HG03460 (cell line): ENCODE data around the gene ARPC2.
A peak's percentile ranks its signal among the peaks of the same experiment; 100 is the strongest.

Experiments used
- ATAC-seq: cut with Tn5 transposase; IDR thresholded peaks from one replicate; pipeline ENCODE4 v1.9.1; 2021; ENCODE audit not compliant: unreplicated experiment

The ARPC2 gene

GRCh38 chr2:218285604-218286003, 68.6 kb downstream of the ARPC2 start:
- ATAC-seq: no peak

- ATAC-seq: peak; percentile 67
Observed at GRCh38 chr2:218286570-218287459, 69.8 kb downstream of the ARPC2 start.

GRCh38 chr2:218289639-218290315, 72.8 kb downstream of the ARPC2 start:
- no peak for ATAC-seq

- peak; percentile 61 for ATAC-seq
Observed at GRCh38 chr2:218290316-218291261, 73.6 kb downstream of the ARPC2 start.

- ATAC-seq: no peak
Observed at GRCh38 chr2:218291318-218292047, 74.5 kb downstream of the ARPC2 start.

- peak; percentile 59 for ATAC-seq
Observed at GRCh38 chr2:218292048-218293014, 75.3 kb downstream of the ARPC2 start, which contains the start of gene TMBIM1. Gene TMBIM1 (minus strand): TSS chr2:218292503. CDS start chr2:218282141, 10,362 bp downstream.

- no peak for ATAC-seq
Observed at GRCh38 chr2:218293715-218294429, 76.9 kb downstream of the ARPC2 start.

- ATAC-seq: no peak
Observed at GRCh38 chr2:218294430-218295022, 77.5 kb downstream of the ARPC2 start.

- no peak for ATAC-seq
Observed at GRCh38 chr2:218295029-218295428, 78.0 kb downstream of the ARPC2 start.

- no peak for ATAC-seq
Observed at GRCh38 chr2:218296200-218296599, 79.2 kb downstream of the ARPC2 start.

- ATAC-seq: no peak
Observed at GRCh38 chr2:218296847-218297246, 79.9 kb downstream of the ARPC2 start.

- ATAC-seq: no peak
Observed at GRCh38 chr2:218298314-218298875, 81.4 kb downstream of the ARPC2 start.

- ATAC-seq: no peak
Observed at GRCh38 chr2:218300141-218300540, 83.2 kb downstream of the ARPC2 start.

- ATAC-seq: peak; percentile 90
Observed at GRCh38 chr2:218301176-218301819, 84.3 kb downstream of the ARPC2 start.
